ENCODE measurements around the gene DHCR24.

Gene DHCR24

GRCh38 chr1:54800899-54801759 is 85.9 kb downstream of the DHCR24 start, which contains the start of gene TTC22:
Gene TTC22, minus strand, starts transcription at chr1:54801323. Its CDS starts 160 bp downstream, at chr1:54801163.
- peak; percentile 50 for DNase-seq (ENCODE audit: low spot score)

- DNase-seq (ENCODE audit: low spot score): no peak
Observed at GRCh38 chr1:54800041-54800898, 86.7 kb downstream of the DHCR24 start.
